Stimulated activated CD8-positive, alpha-beta memory T cell treated with anti-CD3 and anti-CD28 coated beads, Interleukin-12 subunit alpha, Interleukin-12 subunit beta, amount 100 ng/mL, for 24 hours (primary cell): ENCODE results near the gene PRKCA.
"Not testable (repeated sequence)": the region's sequence is repeated elsewhere in the genome, so short reads cannot be mapped to it uniquely, and the experiment has no call there.

Experiments
- DNase-seq: peaks from one replicate; pipeline ENCODE4 v3.0.0-alpha.2; 2020; ENCODE audit errors: extremely low read depth

The PRKCA gene

DNA sequence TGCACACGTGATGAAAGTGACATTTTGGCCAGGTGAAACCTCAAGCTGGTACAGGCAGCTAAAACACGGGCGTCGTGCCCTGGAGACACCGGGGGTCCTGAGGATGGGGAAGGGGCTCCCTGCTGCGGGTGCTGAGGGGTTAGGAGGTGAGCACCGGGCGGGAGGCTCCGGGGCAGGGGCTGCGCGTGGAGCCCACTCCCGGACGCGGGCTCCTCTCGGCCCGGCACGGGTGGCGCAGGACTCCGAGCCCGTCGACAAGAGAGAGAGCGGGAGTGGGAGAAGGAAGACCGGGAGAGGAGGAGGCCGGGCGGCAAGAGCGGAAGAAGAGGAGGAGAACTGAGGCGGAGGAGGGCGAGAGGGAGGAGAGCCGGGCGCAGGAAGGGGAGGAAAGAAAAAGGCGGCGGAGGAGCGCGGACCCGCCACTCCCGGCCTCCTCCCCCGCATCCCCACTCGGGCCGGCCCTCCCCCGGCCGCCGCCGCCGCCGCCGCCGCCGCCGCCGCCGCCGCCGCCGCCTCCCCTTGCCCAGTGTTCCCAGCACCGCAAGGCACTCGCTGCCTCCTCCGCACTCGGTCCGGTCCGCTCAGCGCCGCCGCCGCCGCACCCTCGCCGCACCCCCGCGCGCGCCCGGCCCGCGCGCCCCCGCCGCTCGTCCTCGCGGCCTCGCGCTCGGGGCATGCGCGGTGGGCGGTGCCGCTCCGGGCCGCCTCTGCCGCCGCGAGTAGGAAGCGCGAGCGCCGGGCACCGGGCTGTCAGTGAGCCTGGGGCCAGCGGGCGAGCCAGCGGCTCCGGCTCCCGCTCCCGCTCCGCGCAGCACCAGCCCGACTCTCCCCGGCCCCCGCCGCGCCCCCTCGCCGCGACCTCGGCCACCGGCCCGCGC is at the start of gene PRKCA:
Gene PRKCA, plus strand, starts transcription at position 750 of the 878 bp plus-strand sequence.
- DNase-seq: no peak

DNA sequence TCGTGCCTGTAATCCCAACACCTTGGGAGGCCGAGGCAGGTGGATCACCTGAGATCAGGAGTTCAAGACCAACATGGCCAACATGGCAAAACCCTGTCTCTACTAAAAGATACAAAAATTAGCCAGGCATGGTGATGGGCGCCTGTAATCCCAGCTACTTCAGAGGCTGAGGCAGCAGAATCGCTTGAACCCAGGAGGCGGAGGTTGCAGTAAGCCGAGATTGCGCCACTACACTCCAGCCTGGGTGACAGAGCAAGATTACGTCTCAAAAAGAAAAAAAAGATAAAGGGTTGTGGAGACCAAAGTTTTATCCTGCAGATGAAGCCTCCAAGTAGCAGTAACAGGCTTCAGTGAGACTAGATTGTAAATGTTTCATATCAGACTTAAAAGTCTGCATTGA is 49.0 kb upstream of the PRKCA start:
- not testable (repeated sequence) for DNase-seq

DNA sequence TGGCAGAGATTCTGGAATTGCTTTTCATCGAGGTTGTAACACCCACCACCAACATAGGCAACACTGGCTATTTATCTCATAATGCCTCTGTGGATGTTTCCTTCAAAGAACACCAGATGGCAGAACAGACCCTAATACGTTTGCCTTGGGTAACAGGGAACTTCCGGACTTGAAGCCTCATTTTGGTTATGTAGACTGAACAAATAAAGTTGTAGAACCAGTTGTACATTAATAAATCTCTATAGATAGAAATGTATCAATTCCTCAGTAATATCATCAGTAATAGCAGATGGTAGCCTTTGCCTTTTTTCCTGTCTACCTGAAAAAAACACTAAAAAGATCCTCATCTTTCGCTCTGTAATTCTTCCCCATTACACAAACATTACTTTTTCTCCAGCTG is 47.3 kb upstream of the PRKCA start:
- no peak for DNase-seq

DNA sequence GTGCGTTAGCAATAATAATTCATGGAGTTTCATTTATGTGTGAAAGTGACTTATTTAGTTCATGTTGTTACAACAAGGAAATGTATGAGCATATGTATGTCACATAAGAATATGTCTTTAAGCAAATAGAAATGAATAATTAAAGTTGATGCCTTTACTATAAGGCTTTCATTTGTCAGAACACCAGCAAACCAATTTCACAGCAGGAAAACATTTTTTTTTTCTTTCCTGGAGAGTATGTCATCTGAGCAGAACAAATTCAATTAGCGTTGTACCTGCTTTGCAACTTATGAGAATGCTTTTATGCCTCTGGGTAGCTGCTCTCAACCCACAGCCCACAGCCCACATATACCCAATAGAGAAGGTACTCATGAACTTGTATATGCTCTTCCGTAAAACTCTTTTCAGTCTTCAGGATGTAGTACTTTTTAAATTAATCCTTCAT is 46.9 kb upstream of the PRKCA start:
- DNase-seq: no peak

DNA sequence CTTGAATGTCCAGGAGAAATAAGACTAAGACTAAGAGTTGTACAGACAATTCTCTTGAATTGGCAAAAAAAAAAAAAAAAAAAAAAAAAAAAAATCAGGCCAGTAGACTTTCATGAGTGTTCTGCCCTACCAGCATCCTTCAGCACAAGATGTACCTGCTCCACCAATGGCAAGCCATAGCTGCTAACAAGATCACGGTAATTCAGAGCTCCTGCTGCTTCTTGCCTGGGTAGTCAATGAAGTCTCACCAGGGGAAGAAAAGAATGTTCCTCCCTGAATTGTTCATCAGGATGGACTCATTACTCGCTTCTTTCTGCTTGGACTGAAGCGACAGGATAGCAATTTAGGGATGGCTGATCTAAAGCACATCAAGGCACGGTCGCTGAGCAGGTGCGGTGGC is 42.1 kb upstream of the PRKCA start:
- DNase-seq: no peak

DNA sequence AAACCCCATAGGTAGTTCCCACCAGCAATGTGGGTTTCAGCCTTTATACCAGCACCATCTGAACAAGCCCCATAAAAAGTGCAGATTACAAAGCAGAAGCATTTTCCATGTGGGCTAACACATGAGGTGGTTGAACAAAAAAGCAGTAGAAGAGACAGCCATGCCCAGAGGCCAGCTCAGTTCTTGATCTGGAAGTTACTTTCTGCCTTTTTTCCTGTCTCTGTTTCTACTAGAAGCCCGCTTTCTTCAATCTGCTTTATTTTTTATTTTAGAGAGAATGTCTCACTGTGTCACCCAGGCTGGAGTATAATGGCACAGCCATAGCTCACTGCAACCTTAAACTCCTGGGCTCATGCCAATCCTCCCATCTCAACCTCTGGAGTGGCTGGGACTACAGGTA is 41.7 kb upstream of the PRKCA start:
- no peak for DNase-seq

DNA sequence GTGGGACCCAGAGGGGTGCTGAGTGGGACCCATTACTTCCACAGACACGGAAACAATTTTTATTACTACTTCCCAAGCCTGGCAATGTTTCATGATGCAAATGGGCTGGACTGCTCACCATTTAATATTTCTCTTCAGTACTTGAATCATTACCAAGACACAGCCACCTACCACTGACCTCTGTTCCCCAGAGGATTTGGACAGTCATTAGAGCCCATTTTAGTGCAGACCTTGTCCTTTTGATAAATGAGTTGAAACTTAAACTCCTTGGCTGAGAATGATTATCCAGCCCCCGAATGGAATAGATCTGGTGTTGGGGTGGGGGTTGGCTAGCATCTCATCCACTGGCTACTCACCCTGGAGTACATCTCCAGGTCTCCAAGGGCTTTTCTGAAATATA is 39.6 kb upstream of the PRKCA start:
- DNase-seq: no peak

DNA sequence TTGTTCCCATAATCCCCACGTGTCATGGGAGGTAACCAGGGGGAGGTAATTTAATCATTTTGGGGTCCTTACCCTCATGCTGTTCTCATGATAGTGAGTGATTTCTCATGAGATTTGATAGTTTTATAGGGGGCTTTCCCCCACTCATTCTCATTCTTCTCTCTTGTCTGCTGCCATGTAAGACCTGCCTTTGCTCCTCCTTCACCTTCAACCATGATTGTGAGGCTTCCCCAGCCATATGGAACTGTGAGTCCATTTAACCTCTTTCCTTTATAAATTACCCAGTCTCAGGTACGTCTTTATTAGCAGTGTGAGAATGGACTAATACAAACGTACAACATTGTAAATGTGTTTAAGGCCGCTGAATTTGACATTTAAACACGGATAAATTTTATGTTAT is 37.7 kb upstream of the PRKCA start:
- no peak for DNase-seq

DNA sequence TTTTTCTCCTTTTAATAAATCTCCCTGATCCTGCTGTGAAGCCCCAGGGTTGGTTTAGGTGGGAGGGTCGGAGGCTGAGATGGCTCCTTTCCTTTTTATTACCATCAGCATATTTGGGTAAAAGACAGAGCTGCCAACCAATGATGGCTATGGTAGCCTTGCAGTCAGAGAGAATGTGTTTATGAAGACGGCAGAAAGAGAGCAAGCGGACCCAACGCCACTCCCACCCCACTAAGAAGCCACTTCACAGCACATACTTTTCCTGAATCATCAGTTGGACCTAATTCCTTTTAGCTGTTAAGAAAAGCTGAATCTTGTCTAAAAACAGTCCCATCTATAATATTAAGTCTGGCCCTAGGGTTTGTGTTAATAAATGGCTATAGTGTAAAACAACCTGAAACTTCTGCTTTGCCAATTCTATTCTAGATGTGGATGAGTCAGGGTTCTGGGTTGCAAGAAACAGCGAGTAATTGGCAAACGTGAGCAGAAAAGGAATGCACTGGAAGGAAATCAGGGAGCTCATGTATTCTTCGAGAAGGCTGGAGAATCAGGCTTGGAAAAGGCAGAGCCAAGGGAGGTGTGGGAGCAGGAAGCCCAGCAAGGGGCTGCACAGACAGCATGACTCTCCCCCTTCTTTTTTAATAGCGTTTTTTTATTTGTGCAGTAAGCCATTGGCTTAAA is 34.0 kb upstream of the PRKCA start:
- DNase-seq: no peak

DNA sequence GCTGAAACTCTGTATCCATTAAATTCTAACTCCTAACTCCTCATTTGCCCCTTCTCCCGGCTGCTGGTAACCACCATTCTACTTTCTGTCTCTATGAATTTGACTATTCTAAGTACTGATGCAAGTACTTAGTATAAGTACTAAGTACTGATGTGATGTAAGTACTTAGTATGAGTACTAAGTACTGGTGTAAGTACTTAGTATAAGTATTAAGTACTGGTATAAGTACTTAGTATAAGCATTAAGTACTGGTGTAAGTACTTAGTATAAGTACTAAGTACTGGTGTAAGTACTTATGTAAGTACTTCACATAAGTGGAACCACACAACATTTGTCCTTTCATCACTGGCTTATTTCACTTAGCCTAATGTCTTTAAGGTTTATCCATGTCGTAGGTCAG is 32.3 kb upstream of the PRKCA start:
- DNase-seq: no peak

DNA sequence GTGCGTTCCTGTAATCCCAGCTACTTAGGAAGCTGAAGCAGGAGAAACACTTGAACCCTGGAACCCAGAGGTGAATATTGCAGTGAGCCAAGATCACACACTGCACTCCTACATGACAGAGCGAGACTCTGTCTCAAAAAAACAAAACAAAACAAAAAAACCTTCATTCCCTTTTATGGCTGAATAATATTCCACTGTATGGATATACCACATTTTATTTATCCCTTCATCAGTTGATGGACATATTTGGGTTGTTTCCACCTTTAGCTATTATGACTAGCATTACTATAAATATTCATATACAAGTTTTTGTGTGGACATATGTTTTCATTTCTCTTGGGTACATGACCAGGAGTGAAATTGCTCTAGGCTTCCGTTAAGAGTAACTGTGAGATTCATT is 30.9 kb upstream of the PRKCA start:
- no peak for DNase-seq

DNA sequence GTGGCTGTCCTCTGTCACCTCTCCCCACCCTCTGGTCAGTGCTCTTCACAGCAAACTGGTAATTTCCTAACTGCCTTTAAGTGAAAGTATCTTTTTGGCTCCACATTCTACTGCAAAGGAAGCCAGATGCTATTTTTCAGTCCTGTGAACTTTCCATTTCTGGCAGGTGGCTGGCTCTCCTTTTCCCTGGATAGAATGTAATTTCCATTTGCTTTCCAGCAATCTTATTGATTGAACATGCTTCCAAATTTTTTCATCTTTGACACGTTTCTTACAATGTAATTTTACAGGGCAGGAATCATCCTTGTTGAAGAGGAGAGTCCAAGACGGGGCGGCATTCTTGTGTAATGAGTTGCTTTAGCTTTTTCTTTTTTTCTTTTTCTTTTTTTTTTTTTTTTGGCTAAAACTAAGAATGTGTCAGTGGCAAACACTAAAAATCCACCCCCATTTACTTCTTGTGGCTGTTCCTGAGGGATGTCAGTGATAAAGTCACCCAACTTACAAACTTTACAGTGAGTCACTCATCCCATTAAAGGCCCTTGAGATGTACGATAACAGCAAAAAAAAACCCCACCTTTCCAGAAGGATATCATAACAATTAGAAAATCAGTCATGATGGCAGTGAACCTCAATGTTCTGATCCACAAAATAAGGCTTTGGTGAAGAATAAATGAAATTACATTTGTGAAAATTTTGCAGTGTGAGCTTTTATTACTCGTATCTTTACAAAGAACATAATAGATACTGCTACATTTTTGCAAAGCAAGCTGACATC is 29.4 kb upstream of the PRKCA start:
- no peak for DNase-seq

DNA sequence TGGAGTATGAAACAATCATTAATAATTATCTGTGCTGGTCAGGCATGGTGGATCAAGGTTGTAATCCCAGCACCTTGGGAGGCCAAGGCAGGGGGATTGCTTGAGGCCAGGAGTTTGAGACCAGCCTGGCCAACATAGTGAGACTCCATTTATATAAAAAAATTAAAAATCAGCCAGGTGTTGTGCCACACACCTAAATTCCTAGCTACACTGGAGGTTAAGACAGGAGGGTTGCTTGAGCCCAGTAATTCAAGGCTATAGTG is 28.9 kb upstream of the PRKCA start:
- no peak for DNase-seq

DNA sequence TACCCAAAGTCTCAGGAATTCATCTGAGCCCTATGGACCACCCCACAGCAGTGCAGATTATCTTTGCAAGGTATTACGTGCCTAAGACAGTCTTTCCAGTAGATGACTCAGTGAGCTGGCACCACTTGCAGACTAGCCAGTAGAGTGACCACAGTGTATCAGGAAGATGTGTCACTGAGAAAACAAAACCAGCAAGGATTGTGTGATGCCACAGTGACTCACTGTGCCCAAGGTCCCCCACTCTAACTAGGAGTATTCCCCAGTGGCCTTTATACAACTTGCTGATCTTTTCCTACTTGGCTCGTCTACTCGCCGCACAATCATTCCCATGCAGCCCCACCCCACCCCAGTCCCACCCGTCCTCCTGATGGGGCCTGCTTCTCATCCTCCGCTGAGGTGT is 26.8 kb upstream of the PRKCA start:
- no peak for DNase-seq

DNA sequence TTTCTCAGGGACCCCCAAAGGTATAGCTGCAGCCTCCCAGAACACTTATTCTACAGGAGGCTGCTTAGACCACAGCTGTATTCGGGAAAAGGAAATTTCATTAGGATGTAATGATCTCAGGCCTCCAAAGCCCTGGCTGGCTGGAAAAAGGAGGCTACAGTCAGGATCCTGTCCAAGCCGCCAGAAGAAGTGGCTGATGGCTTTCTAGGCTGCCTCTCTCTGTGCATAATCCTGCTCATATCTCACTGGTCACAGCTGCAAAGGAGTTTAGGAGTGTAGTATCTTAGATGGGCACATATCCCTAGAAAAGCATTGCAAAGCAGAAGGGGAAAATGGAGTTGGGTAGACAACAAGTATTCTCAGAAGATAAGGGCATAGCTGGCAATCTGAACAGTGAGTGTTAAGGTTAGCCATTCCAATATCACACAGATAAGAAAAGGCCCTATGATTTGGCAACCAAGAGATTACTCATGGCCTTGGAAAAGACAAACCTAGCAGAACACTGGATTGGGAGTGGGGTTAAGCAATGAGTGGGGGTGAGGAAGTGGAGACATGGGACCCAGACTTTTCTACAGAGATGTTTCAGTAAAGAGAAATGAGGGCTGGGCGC is 26.0 kb upstream of the PRKCA start:
- no peak for DNase-seq

DNA sequence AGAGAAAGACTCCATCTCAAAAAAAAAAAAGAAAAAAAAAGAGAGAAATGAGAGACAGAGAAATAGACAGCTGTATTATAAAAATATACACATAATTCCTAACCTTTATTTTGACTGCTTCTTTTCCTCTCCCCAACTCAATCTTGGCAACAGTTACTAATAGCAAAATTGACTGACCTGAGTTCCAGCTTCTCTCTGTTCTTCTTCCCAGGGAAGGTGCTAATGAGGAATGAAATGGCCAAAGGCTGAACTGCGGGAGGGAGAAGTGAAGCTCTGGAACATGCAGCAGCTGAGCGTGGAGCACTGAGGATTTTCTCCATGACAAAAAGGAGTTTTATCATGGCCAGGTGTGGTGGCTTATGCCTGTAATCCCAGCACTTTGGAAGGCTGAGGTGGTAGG is 25.2 kb upstream of the PRKCA start:
- DNase-seq: no peak

DNA sequence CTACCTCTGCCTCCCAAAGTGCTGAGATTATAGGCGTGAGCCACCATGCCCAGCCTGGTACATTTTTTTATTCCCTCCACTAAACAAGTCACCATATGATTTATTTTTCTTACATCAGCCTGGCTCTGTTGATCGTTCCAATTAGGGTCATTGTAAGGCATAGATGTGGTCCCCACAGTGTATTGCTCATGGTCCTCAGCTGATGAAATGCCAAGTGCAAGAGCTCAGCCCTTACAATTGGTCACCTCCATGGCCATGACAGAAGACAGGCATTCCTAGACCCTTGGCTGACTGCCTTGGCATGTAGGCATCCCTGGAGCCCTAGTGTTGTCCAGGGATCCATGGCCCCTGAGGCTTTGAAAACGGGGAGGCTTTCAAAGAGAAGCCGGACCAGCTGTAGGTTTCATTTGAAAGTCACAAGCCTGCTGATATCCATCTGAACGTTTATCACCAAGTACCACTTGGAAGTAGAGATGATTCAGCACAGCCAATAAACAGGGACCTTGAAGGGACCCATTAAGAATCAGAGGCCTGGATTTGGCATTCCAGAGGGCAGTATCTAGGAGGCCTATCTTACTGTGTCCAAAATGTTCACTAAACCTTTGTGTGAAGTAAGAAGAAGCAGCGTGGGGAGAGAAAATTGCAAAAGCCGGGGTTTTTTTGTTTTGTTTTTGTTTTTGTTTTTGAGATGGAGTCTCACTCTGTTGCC is 20.6 kb upstream of the PRKCA start:
- DNase-seq: no peak

DNA sequence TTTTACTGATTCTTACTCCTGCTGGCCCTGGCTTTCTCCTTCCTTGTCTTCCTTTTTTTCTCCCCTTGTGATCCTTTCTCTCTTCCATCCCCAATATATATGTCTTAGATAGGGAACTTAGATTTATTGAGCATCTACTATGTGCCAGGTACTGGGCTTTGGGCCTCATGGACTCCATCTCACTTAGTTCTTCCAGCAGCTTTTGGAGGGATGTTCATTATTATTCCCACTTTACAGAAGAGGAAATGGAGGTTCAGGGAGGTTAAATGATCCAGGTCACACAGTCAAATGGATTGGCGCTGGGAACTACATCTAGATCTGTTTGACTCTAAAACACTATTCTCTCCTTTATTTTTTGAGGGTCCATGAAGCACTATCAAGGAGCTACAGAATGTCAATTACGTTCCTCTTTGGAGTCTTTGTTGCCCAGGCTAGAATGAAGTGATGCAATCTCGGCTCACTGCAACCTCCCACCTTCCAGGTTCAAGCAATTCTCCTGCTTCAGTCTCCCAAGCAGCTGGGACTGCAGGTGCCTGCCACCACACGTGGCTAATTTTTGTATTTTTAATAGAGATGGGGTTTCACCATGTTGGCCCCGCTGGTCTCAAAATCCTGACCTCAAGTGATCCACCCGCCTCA is 19.0 kb upstream of the PRKCA start:
- DNase-seq: no peak

DNA sequence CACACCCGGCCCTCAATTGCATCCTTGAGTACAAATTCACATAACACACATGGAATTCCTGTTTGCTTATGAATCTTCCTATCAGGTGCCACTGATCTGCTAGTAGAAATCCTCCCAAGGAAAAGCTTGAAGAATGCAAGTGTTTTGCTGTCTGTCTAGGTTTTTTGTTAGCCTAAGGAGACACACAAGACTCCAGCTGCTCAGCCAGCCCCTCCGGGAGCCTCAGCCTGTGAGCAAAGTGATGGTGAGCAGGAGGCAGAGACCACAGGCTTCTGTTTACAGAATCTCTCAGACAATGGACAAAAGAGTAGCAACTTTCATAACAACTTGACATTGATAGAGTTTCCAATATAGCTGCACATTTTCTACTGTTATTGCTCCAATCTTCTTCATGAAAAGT is 18.4 kb upstream of the PRKCA start:
- no peak for DNase-seq

DNA sequence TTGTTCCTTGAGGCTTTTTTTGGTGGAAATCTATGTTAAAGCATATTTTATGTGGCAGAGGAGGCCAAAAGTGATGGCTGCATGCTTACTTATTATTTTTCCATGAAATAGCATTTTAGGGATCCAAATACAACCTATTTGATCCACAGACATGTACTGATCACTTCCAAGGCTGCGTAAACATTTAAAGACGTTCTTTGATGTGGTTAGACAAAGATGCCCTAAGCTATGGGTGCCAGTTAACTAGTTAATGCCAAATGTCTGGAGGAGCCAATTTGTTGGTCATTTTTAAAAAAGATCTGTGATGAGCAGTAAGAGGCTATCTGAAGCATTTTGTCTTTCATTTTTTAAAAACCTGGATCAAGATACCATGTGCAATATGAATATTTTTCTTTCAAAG is 17.3 kb upstream of the PRKCA start:
- no peak for DNase-seq

DNA sequence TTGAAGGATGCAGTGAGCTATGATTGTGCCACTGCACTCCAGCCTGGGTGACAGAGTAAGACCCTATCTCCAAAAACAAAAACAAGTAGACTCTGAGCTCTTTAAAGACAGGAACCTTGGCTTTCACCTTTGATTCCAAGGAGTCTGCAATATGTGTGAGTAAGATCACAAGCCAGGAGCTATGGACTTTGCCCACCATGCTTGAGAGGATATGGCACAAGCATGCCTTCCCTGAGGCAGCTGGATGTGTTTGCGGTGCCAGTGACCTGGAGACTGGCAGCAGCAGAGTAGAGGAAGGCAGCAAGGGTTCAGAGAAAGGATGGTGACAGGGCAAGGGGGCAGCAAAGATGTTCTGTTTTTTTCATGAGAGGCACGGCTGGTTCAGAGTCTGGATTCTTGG is 14.5 kb upstream of the PRKCA start:
- no peak for DNase-seq
